Measurements from ENCODE around the gene RPL6.
A peak's percentile ranks its signal among the peaks of the same experiment; 100 is the strongest.
"Not testable (repeated sequence)": the region's sequence is repeated elsewhere in the genome, so short reads cannot be mapped to it uniquely, and the experiment has no call there.

RPL6 gene

GRCh38 chr12:112409064-112409905 is at the start of gene RPL6:
RPL6 (minus strand) TSS chr12:112409605; CDS start chr12:112408656, 949 bp downstream.
- peak; percentile 79 for DNase-seq

GRCh38 chr12:112458751-112459150 is 49.3 kb upstream of the RPL6 start:
- DNase-seq, result no peak

GRCh38 chr12:112458330-112458729 is 48.9 kb upstream of the RPL6 start:
- no peak for DNase-seq

GRCh38 chr12:112457142-112457541 is 47.7 kb upstream of the RPL6 start:
- DNase-seq, result not testable (repeated sequence)

GRCh38 chr12:112456029-112456428 is 46.6 kb upstream of the RPL6 start:
- DNase-seq, result no peak

- no peak for DNase-seq
Measured at GRCh38 chr12:112450725-112451124, 41.3 kb upstream of the RPL6 start.

- DNase-seq, result not testable (repeated sequence)
Measured at GRCh38 chr12:112448165-112448564, 38.8 kb upstream of the RPL6 start.

- no peak for DNase-seq
Measured at GRCh38 chr12:112447106-112447505, 37.7 kb upstream of the RPL6 start.

GRCh38 chr12:112446008-112446725 is 36.8 kb upstream of the RPL6 start:
- DNase-seq, result no peak

- DNase-seq, result no peak
Measured at GRCh38 chr12:112443916-112444315, 34.5 kb upstream of the RPL6 start.

GRCh38 chr12:112440653-112441052 is 31.2 kb upstream of the RPL6 start:
- DNase-seq, result not testable (repeated sequence)

GRCh38 chr12:112439769-112440168 is 30.4 kb upstream of the RPL6 start:
- DNase-seq, result no peak

- not testable (repeated sequence) for DNase-seq
Measured at GRCh38 chr12:112438645-112439044, 29.2 kb upstream of the RPL6 start.

GRCh38 chr12:112433551-112433950 is 24.1 kb upstream of the RPL6 start:
- DNase-seq, result no peak

GRCh38 chr12:112431965-112432364 is 22.6 kb upstream of the RPL6 start:
- no peak for DNase-seq

GRCh38 chr12:112430929-112431328 is 21.5 kb upstream of the RPL6 start:
- DNase-seq, result peak; percentile 35

- DNase-seq, result no peak
Measured at GRCh38 chr12:112427760-112428159, 18.4 kb upstream of the RPL6 start.

- DNase-seq, result no peak
Measured at GRCh38 chr12:112425582-112426382, 16.4 kb upstream of the RPL6 start.

- no peak for DNase-seq
Measured at GRCh38 chr12:112424126-112424525, 14.7 kb upstream of the RPL6 start.

GRCh38 chr12:112422531-112422930 is 13.1 kb upstream of the RPL6 start:
- DNase-seq, result no peak

GRCh38 chr12:112421363-112421762 is 12.0 kb upstream of the RPL6 start:
- DNase-seq, result no peak

GRCh38 chr12:112420740-112421139 is 11.3 kb upstream of the RPL6 start:
- DNase-seq, result no peak

Measured in stimulated activated CD8-positive, alpha-beta memory T cell treated with anti-CD3 and anti-CD28 coated beads, Interleukin-4, amount 100 ng/mL, for 48 hours (primary cell).